ENCODE data around the gene EIF1. TPM values are rescaled to one million over a fixed set of nuclear protein-coding genes. Genes with fewer than 3 reads are reported as not detected.
"Not testable (repeated sequence)": the region's sequence is repeated elsewhere in the genome, so short reads cannot be mapped to it uniquely, and the experiment has no call there.

The EIF1 gene
- total RNA-seq, 1 donor from 2014 or later, result 1,125 TPM

DNA sequence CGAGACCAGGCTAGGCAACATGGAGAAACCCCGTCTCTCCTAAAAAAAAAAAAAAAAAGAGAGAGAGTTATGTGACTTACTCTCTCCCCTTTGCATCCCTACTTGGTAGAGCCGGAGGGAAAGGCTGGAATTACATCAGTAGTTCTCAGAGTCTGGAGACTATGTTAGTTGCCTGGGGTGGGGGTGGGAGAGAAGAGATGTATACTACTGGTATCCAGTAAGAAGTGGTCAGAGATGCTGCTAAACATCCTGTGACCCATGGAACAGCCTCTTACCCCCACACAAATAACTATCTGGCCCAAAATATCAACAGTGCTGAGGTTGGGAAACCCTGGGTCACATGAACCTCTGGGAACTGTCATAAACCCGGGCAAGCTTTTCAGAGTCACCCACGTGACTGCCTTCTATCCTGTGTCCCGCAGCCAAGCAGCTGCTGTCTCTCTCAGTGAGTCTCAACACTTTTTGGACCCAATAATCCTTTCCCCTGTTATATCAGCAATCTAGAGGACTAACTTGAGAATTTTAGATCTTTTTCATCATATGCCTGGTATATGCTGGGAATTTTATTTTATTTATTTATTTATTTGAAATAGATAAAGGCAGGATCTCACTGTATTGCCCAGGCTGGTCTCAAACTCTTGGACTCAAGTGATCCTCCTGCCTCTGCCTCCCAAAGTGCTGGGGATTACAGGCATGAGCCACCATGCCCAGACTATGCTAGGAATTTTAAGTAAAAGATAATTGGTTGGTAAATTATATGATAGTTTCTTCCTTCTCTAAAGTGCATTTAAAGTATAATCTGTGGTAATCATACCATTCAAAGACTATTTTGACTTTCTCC lies 8.7 kb downstream of the EIF1 start:
- TF ChIP-seq, protein P1, sequence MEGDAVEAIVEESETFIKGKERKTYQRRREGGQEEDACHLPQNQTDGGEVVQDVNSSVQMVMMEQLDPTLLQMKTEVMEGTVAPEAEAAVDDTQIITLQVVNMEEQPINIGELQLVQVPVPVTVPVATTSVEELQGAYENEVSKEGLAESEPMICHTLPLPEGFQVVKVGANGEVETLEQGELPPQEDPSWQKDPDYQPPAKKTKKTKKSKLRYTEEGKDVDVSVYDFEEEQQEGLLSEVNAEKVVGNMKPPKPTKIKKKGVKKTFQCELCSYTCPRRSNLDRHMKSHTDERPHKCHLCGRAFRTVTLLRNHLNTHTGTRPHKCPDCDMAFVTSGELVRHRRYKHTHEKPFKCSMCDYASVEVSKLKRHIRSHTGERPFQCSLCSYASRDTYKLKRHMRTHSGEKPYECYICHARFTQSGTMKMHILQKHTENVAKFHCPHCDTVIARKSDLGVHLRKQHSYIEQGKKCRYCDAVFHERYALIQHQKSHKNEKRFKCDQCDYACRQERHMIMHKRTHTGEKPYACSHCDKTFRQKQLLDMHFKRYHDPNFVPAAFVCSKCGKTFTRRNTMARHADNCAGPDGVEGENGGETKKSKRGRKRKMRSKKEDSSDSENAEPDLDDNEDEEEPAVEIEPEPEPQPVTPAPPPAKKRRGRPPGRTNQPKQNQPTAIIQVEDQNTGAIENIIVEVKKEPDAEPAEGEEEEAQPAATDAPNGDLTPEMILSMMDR (IDR thresholded peaks at IDR 0.05; ENCODE audit: borderline replicate concordance), result no peak
- H3K27me3 ChIP-seq (ENCODE audit: low read depth), result no peaks in the 10 kb centered on the region
- intact Hi-C loops (cut with micrococcal nuclease), result no loop called here
- peak; percentile 73 for DNase-seq
- no peak overlapping the region for H3K4me3 ChIP-seq
- H3K4me1 ChIP-seq, result peaks cover 35% of the 10 kb centered on the region
- no peaks in the 10 kb centered on the region for H3K9me3 ChIP-seq (replicated peaks)
- H3K27ac ChIP-seq (replicated peaks), result peak overlapping the region; percentile 71
- H3K36me3 ChIP-seq, result peaks cover 32% of the 10 kb centered on the region

DNA sequence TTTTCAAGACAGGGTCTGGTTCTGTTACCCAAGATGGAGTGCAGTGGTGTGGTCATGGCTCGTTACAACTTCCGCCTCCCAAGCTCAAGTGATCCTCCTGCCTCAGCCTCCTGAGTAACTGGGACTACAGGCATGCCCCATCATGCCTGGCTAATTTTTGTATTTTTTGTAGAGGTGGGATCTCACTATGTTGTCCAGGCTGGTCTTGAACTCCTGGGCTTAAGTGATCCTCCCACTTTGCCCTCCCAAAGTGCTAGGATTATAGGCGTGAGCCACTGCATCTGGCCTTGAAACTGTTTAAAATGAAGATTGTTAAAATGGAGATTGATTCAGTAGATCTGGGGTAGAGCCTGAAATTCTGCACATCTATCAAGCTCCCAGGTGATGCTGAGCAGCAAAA lies 12.2 kb downstream of the EIF1 start:
- DNase-seq; H3K9me3 ChIP-seq (replicated peaks); H3K4me3 ChIP-seq; intact Hi-C loops (cut with micrococcal nuclease); H3K27ac ChIP-seq (replicated peaks); H3K27me3 ChIP-seq (ENCODE audit: low read depth); H3K36me3 ChIP-seq: not testable (repeated sequence)
- peaks cover 21% of the 10 kb centered on the region for H3K4me1 ChIP-seq

DNA sequence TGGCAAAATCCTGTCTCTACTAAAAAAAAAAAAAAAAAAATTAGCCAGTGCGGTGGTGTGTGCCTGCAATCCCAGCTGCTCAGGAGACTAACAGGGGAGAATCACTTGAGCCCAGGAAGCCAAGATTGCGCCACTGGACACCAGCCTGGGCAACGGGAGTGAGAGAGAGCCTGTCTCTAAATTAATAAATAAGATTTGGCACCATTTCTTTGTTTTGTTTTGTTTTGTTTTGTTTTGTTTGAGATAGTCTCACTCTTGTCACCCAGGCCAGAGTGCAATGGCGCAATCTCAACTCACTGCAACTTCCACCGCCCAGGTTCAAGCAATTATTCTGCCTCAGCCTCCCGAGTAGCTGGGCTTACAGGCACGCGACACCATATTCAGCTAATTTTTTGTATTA lies 14.0 kb downstream of the EIF1 start:
- H3K4me3 ChIP-seq, result no peak overlapping the region
- H3K4me1 ChIP-seq, result peaks cover 3% of the 10 kb centered on the region
- no peaks in the 10 kb centered on the region for H3K9me3 ChIP-seq (replicated peaks)
- H3K27me3 ChIP-seq (ENCODE audit: low read depth), result no peaks in the 10 kb centered on the region
- intact Hi-C loops (cut with micrococcal nuclease), result no loop called here
- H3K36me3 ChIP-seq, result no peaks in the 10 kb centered on the region
- no peak for DNase-seq
- no peak overlapping the region for H3K27ac ChIP-seq (replicated peaks)
- TF ChIP-seq, protein P1 (IDR thresholded peaks at IDR 0.05; ENCODE audit: borderline replicate concordance), result no peak

DNA sequence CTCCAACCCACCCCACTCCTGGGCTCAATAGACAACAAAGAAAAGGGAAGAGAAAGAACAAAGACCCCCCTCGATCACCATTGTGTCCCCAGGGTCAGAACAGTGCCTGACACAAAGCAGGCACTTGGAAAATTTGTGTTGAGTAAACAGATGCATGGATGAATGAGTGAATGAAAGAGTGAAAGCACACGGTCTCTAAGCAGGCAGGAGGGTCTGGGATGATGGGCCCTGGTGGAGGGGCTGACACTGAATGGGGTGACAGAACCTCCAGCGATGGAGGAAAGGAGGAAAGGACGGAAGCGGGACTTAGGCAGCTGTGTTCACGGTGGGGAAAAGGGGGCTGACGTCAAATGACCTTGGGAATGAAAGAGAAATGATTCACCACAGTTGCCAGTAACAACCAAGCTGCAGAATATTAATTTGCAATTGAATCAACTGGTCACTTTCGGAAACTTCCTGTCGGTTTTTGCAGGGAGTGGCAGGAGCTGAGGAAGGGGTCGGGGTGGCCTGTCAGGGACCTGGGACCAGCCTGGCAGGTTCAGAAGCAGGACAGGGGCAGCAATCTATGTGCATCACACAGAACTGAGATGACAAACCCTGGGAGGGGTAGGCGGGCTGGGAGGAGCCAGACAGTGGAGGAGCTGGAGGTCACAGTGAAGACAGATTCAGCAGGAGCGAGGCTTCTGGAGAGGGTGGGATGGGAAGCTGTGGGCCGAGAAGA lies 16.7 kb downstream of the EIF1 start:
- intact Hi-C loops (cut with micrococcal nuclease), result no loop called here
- peaks cover 3% of the 10 kb centered on the region for H3K27me3 ChIP-seq (ENCODE audit: low read depth)
- no peak for DNase-seq
- H3K36me3 ChIP-seq, result no peaks in the 10 kb centered on the region
- H3K27ac ChIP-seq (replicated peaks), result no peak overlapping the region
- no peak overlapping the region for H3K4me3 ChIP-seq
- H3K4me1 ChIP-seq, result no peaks in the 10 kb centered on the region
- no peaks in the 10 kb centered on the region for H3K9me3 ChIP-seq (replicated peaks)
- TF ChIP-seq, protein P1 (IDR thresholded peaks at IDR 0.05; ENCODE audit: borderline replicate concordance), result no peak

DNA sequence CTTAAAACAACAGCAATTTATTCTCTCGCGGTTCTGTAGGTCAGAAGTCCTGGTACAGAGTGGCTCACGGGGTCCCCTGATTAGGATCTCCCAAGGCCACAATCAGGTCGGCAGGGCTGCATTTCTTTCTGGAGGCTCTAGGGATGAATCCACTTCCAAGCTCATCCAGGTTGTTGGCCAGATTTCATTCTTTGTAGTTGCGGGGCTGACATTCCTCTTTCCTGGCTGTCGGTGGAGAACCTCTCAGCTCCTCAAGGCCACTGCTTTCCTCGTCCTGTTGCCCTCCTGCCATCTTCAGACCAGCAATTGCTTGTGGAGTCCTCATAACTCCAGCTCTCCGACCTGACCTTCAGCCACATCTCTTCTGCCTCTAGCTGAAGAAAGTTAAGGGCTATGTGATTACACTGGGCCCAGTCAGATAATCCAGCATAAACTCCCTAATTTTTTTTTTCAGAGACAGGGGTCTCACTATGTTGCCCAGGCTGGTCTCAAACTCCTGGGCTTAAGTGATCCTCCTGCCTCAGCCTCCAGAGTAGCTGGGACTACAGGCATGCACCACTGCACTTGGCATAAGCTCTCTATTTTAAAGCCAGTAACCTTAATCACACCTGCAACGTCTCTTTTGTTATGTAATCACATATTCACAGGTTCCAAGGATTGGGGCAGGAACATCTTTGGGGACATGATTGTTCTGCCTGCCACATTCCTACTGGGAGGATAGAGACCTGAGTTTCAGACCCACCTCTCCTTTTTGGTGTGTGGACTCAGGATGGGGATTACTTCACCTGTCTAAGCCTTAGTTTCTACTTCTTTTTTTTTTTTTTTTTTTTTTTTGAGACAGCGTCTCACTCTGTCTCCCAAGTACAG lies 19.4 kb downstream of the EIF1 start:
- H3K4me1 ChIP-seq, result no peaks in the 10 kb centered on the region
- H3K9me3 ChIP-seq (replicated peaks), result no peaks in the 10 kb centered on the region
- no peak overlapping the region for H3K27ac ChIP-seq (replicated peaks)
- TF ChIP-seq, protein P1 (IDR thresholded peaks at IDR 0.05; ENCODE audit: borderline replicate concordance), result no peak
- no peak for DNase-seq
- H3K36me3 ChIP-seq, result no peaks in the 10 kb centered on the region
- H3K27me3 ChIP-seq (ENCODE audit: low read depth), result peaks cover 15% of the 10 kb centered on the region
- intact Hi-C loops (cut with micrococcal nuclease), result no loop called here
- no peak overlapping the region for H3K4me3 ChIP-seq
